Right hindlimb (tissue), 1 donor: ENCODE measurements around the gene KCNRG.
"Not testable (repeated sequence)": the region's sequence is repeated elsewhere in the genome, so short reads cannot be mapped to it uniquely, and the experiment has no call there.

Experiments
- DNase-seq: peaks from one replicate; pipeline ENCODE4 v3.0.0-alpha.2; 2018

Gene KCNRG, protein sequence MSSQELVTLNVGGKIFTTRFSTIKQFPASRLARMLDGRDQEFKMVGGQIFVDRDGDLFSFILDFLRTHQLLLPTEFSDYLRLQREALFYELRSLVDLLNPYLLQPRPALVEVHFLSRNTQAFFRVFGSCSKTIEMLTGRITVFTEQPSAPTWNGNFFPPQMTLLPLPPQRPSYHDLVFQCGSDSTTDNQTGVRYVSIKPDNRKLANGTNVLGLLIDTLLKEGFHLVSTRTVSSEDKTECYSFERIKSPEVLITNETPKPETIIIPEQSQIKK

DNA sequence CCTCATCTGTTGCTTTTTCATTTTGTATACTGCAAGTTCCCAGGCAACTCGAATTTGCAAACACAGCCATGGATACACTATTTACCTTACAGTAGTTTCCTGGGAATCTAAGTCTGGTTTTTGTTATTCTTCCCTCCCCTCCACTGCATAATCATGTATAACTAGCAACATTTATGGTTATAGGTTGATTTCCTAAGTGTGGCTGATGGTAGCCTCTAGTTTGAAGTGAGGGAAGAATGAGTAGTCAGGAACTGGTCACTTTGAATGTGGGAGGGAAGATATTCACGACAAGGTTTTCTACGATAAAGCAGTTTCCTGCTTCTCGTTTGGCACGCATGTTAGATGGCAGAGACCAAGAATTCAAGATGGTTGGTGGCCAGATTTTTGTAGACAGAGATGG is at the start of gene KCNRG:
Gene KCNRG, plus strand, starts transcription at position 187 of the 400 bp plus-strand sequence. Its CDS starts 50 bp downstream, at position 237.
- no peak for DNase-seq

DNA sequence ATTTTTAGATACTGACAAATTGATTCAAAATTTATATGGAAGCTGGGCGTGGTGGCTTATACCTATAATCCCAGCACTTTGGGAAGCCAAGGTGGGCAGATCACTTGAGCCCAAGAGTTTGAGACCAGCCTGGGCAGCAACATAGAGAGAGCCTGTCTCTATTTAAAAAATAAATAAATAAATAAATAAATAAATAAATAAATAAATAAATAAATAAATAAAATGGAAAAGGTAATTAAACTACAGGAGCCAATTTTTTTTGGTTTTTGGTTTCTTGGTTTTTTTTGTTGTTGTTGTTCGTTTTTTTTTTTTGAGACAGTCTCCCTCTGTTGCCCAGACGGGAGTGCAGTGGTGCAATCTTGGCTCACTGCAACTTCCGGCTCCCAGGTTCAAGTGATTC is 47.8 kb upstream of the KCNRG start:
- no peak for DNase-seq

DNA sequence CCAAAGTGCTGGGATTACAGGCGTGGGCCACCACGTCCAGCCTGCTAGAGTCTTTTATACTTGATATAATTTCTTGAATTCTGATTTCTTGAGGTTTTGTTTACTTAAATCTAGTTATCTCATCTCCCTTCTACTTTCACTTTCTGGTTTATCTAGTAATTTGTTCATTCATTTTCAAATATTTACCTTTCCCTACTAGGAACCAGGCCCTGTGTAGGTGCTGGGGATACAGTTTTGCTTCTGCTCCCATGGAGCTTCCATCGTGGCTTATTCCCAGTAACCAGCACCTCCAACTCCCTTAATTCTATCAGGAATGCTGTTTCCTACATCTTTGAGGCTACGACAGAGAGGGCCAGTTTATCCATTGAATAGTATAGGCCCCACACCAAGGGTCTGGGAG is 42.5 kb upstream of the KCNRG start:
- DNase-seq, result no peak

DNA sequence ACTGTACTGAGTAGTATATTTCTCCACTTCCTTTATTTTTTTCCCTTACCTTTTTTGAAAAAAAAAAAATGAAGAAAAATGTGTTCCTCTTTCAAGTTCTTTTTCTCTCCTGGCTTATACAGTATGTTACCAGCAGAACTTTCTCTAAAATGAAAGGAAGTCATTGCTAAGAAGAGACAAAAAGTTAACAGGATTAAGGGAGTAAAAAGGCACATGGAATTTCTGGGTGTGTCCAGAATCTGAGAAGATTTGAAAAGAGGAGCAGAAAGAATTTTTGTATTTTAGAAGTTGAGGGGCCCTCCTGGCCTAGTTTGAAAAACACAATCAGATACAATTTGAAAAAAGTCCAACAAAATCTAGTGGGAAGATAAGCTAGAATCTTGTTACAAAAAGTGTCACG is 39.4 kb upstream of the KCNRG start:
- DNase-seq, result no peak

DNA sequence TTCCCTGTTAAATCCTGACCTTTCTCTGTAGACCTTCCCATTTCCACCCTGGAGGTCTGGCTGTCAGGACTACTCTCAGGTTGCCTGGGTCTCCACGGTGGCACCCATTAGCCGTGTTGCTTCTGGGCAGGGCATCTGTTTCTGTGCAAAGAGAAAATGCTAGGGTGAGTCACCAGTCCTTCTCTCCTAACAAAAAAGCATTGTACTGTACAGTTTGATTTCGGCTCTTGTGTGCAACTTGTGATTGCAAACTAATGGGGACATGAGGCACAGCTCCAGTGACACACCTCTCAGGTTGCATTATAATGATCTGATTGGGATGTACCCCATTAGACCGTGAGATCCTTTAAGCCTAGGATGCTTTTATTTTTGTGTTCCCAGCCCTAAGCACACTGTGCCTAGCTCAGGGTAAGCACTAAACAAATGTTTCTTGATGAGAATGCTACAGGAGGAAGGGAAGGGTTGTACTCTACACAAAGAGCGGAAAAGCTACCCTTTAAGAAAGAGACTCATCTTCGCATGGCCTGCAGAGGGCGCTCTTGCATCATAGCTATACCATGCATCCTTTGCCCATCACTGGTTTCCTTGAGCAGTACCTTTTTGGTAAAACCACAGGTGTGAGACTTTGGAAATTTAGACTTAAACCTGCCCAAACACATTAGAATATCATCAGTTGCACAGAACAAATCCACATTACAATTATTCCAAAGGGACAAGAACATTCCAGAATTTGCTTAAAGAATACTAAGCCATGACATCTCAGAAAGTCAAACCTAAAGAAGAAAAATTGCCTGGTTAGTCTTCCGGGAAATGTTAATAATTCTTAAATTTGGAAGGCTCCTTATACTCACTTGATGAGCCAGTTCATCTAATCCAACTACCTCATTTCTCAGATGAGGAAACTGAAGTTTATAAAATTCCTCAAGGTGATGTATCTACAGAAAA is 38.7 kb upstream of the KCNRG start:
- peak; percentile 64 for DNase-seq

DNA sequence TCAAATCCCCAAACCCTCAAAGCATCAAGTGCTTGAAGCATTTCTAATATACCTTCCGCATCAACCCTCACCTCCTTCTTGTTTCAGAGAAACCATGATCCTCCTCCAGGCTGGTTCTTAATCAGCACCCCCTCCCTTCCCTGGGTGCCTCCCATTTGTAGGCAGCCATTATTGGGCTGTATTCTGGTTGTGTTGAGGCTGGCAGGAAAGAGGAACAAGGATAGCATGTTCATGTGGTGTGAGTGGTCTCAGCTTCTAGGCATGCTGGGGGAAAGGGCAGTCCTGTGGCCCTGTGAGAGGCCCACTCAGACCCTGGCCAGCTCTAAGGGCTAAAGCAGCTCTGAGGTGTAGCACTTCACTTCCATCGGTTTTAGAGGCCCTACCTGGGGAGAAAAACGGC is 37.3 kb upstream of the KCNRG start:
- DNase-seq, result no peak

DNA sequence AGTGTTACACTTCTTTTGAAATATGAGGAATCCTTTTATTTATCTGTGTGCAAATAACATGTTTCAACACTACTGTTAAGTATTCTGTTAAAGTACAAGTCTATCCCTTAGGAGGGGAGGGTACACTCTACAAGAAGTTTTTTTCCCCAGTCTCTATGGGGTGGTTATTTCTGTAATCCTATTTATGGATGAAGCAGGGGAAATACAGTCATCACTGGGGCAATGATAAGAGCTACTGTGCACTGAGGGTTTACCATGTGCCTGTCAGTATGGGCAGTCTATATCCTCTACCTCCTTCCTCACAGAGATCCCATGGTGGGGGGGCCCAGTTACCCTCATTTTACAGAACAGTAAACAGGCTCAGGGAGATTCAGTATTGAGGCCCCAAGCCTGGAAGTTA is 35.0 kb upstream of the KCNRG start:
- no peak for DNase-seq

DNA sequence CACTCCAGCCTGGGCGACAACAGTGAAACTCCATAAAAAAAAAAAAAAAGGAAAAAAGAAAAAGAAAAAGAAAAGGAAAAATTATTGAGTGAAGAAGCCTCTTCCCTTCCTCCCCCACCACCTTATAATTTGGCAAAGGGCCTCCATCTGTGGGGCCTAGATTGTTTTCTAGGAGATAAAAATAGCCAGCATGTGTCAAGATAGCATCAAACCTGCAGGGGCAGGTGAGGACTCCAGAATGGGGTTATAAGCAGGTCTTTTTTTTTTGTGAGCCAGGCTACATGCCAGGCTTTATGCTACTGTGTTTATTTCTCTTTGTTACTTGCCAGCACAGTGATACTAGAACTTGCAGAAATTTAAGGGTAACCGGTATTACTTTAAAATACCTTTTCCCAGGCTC is 30.1 kb upstream of the KCNRG start:
- DNase-seq, result no peak

DNA sequence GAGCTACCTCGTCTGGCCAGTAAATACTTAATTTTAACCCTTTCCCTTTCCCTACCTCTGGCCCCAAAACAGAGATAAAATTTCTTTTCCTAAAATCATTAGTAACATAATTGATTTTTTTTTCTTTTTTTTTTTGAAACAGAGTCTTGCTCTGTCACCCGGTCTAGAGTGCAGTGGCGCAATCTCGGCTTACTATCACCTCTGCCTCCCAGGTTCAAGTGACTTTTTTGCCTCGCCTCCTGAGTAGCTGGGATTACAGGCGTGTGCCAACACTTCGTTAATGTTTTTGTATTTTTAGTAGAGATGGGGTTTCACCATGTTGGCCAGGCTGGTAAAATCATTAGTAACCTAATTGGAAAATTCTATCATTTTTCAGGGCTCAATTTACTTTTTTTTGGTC is 28.8 kb upstream of the KCNRG start:
- DNase-seq, result no peak

DNA sequence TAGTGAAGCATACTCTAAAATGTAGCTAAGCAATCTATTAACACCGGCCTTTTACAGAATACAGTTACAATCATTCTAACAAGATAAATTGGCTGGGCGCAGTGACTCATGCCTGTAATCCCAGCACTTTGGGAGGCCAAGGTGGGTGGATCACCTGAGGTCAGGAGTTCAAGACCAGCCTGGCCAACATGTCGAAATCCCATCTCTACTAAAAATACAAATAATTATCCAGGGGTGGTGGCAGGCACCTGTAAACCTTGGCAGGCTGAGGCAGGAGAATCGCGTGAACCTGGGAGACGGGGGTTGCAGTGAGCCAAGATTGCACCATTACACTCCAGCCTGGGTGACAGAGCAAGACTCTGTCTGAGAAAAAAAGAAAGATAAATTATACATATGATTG is 24.6 kb upstream of the KCNRG start:
- not testable (repeated sequence) for DNase-seq

DNA sequence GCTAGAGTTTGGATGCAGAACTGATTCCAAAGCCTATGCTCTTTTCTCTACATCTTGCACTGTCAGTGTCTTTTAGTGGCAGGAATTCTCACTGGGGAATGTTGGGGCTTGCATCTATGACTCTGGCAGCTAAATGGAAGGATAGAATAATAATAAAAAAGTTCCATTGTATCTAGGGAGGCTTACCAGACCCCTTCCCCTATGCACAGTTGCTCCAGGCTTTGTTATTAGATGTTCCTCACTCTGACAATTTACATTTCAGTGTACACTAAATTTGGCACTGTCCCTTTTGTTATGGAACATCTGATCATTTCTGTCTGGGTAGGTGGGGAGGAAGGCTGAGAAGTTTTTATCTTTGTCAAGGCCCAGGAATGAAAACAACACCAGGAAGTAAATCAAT is 22.1 kb upstream of the KCNRG start:
- DNase-seq, result no peak

DNA sequence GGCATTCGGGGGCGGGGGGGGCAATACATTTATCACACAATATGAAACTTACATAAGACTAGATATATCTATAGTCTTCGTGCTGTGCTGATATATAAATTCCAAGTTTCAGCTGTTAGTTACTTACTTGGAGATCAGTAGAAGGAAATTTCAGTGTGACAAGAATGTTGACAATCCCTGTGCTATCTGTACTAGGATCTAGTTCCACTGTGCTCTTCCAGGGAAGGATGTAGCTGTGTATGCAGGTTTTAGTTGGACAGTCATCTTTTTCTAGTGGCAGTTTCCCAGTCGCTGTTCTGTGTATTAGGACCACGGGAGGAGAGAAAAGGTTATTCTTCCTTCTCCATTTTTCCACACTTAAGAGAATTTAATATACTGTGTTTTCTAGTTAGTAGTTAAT is 21.6 kb upstream of the KCNRG start:
- no peak for DNase-seq

DNA sequence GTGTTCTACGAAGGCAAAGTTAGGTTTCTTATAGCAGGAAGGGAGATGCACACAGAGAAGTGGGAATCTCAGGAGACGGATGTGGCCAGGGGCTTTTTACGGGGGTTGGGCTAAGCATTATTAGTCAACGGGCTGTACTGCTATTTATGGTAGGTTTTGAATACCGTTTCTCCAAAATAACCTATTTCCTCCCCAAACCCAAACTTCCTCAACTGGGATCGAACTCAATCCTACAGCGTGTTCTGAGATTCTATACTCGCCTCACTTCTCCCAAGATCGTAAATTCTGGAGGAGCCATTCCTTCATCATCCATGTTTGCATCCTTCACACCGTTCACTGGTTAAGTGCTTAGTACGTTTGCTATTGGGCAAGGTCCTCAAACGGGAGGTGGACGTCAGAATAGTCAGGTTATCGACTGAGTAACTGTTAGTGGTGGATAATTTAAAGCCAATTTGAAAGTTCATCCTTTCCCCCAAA is 19.6 kb upstream of the KCNRG start:
- no peak for DNase-seq

DNA sequence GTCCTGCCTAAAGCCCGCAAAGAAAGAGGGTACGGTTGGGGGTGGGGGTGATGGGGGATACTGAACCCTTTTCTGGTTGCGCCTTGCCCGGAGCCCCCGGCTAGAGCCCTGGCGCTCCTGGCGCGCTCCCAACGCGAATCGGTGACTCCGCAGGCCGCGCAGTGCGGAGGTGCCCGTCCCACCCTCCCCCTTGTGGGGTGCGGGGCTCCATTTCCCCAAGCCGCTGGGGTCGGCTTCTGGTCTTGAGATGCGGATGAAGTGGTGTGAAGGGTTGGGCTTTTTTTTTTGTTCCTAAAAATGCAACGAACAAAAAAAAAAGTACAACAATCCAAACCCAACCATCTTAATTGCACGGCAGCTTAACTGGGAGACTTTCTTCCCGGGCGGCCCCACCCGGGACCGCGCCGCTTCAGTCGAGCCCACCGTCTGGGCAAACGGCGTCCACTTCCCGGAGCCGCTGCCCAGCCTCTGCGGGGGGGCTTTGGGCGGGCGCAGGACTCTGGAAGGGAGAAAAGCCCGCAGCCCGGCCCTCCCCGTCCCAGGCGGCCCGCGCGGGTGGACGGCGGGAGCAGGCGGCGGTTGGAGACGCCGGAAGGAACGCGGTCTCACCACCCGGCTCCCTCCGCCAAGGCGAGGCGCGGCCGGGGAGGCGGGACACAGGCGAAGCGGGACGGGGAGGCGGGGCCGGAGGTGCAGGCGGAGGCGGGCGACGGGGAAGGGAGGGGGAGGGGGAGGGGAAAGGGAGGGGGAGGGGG is 18.9 kb upstream of the KCNRG start:
- DNase-seq, result peak; percentile 94

DNA sequence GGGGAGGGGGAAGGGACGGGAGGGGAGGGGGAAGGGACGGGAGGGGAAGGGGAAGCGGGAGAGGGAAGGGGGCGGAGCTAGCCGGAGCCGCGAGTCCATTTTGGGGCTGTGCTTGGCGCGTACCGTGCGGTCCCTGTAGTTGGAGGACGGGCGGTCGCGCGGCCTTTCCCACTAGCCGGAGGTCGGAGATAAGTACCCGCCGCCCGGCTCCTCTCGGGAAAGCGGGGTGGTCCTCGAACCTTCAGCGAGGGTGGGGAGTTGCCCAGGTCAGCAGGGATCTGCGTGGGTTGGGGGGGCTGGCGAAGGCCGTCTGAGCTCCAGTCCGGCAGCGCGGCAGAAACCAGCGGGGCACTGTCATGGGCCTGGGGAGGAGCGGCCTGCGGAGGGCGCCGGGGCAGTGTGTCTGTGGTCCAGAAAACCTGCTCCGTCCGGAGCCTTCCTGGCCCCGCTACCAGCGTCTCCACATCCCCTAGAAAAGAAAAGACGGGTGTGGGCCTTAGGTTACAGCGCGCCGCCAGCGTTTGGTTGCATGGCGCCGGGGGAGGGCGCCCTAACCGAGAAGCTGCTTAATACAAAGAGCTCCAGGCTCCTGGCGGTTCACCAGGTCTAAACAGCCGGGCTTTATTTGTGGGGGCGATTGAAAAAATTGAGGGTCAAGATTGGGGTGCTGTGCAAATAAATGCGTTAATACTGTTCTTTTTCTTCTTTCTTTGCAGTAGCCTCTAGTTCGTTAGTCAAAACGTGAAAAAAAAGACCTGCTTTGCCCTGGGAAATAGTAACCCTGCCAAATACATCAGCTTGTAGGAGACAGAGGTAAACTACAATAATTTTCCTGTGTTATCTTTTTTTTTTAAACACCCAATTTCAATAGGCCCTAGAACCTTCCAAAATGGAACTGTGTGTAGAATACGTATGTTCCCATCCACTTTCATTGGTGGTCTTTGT is 18.0 kb upstream of the KCNRG start, which contains the start of gene TRIM13:
Gene TRIM13, plus strand, starts transcription at position 92 of the 945 bp plus-strand sequence. CDS start 14,899 bp downstream, outside the sequence.
- peak; percentile 93 for DNase-seq

DNA sequence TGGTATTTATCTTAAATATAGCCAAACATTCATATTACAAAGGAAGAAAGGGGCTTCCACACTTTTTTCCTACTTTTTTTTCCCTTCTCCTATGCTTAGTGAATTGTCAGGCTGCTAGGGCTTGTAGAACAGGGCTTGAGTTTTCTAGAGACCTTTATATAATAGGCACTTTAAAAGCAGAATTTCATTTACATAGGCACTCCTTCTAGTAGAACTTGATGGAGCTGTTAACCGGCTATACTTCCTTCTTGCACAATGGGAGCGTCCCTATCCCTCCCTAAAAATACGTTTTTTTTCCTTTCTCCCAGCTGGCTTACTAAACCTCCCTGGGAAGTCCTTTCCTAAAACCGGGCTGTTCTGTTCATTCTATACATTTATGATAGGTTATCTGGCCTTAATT is 17.3 kb upstream of the KCNRG start:
- DNase-seq, result no peak

DNA sequence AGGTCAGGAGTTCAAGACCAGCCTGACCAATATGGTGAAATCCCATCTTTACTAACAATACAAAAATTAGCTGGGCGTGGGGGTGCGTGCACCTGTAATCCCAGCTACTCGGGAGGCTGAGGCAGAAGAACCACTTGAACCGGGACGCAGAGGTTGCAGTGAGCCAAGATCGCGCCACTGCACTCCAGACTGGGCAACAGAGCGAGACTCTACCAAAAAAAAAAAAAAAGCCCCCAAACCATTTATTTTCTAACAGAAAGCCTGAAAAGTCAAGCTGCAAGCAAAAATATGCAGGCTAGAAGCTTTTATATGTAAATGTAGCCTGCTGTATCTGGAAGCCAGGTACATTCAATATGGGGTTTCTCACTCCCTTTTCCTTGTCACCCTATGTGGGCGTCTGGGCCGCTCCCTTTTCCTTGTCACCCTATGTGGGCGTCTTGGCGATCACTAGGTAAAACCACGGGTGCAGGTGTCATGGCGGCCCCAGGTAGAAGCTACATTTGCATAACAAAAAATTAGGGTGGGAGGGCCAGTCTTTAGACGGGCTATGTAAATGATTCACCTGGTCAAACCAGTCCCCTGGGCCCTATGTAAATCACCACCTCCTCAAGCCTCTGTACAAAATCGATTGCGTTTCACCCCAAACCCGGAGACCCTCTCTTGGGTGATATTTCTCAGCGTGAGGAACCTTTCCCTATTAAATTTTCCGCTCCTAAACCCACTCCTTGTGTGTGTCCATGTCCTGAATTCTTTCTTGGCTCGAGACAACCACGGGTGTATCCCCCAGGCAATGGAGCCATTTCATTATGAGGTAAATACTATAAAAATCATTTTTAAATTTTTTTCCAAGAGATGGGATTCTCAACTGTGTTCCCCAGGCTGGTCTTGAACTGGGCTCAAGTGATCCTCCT is 16.3 kb upstream of the KCNRG start:
- DNase-seq, result no peak

DNA sequence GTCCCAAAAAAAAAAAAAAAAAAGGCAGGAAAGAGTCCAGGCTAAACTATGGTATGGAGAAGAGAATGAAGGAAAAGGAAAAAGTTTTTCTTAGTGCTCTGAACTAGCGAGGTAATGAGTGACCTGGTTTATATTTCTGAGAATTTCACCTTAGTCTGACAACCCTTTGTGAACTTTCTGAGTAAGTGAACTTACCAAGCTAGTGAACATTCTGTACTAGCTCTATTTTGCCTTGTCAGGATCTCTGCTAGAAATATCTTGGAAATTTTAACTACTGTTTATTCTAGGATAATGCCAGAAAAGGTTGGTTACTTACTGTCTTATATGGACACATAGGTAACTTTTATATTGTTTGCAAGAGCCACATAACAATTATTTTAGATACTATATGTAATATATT is 14.0 kb upstream of the KCNRG start:
- no peak for DNase-seq

DNA sequence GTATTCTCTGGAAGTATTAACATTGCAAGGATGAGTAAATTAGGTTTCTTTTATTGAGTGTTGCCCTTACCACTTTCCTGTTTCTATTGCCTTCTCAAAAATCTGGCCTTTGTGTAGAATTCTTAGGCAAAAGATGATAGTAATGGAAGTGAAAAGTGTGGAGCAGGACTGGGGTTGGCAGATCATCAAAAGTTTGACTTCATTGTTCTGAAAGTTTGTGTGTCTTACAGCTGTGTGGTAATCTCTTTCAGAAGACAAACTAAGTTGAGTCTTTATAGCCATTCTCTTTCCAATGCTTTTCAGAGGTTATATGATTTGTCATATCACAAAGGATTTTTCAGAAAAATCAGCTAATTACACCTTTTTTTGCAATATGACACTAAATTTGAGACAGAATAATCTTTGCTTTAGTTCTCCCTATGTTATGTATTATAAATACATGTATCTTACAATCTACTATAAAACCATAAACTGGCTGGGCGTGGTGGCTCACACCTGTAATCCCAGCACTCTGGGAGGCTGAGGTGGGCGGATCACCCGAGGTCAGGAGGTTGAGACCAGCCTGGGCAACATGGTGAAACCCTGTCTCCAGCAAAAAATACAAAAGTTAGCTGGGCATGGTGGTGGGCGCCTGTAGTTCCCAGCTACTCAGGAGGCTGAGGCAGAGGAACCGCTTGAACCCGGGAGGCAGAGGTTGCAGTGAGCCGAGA is 8.7 kb upstream of the KCNRG start:
- no peak for DNase-seq

DNA sequence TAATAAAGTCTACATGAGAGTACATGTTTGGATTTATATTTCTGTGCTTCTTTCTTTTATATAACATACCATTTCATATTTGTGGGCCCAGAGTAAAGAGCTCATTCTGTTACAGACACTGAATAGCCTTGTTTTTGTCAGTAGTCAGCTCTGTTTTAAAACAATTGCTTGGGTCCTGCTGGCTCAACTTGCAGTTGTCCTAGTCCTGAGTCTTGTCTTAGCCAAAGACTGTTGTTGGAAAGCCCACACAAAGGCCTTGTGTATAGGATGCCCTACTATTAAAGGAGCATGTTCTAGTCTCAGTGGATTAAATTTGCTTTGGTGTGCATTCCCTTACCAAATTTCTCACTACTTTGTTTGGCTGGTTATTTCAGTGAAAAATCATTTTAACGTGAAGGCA is 3.8 kb upstream of the KCNRG start:
- no peak for DNase-seq
